Measurements from ENCODE around the gene ELOF1.

ELOF1 gene

GRCh38 chr19:11534948-11535347 is 24.1 kb downstream of the ELOF1 start:
- DNase-seq (ENCODE audit: low read depth): no peak

GRCh38 chr19:11534538-11534937 is 24.5 kb downstream of the ELOF1 start:
- DNase-seq (ENCODE audit: low read depth): no peak

GRCh38 chr19:11530432-11530831 is 28.6 kb downstream of the ELOF1 start:
- peak; percentile 19 for DNase-seq (ENCODE audit: low read depth)

GRCh38 chr19:11528551-11529341 is 30.3 kb downstream of the ELOF1 start, which contains the start of gene ECSIT:
Gene ECSIT (minus strand): TSS chr19:11529134. CDS start chr19:11519170, 9,964 bp downstream.
- peak; percentile 92 for DNase-seq (ENCODE audit: low read depth)

GRCh38 chr19:11519138-11519537 is 39.9 kb downstream of the ELOF1 start:
- DNase-seq (ENCODE audit: low read depth): no peak

- no peak for DNase-seq (ENCODE audit: low read depth)
Measured at GRCh38 chr19:11513946-11514345, 45.1 kb downstream of the ELOF1 start.

GRCh38 chr19:11510444-11510843 is 48.6 kb downstream of the ELOF1 start:
- DNase-seq (ENCODE audit: low read depth): no peak

- no peak for DNase-seq (ENCODE audit: low read depth)
Measured at GRCh38 chr19:11507370-11508078, 51.5 kb downstream of the ELOF1 start.

- no peak for DNase-seq (ENCODE audit: low read depth)
Measured at GRCh38 chr19:11506967-11507366, 52.1 kb downstream of the ELOF1 start.

- DNase-seq (ENCODE audit: low read depth): no peak
Measured at GRCh38 chr19:11506101-11506555, 52.9 kb downstream of the ELOF1 start.

GRCh38 chr19:11505504-11506100 is 53.4 kb downstream of the ELOF1 start, which contains the start of gene ZNF653:
Gene ZNF653 (minus strand): TSS chr19:11505839. CDS start chr19:11505786, 53 bp downstream.
- DNase-seq (ENCODE audit: low read depth): peak; percentile 95

GRCh38 chr19:11505032-11505503 is 54.0 kb downstream of the ELOF1 start:
- DNase-seq (ENCODE audit: low read depth): peak; percentile 94

GRCh38 chr19:11504502-11505031 is 54.5 kb downstream of the ELOF1 start:
- DNase-seq (ENCODE audit: low read depth): no peak
